ENCODE measurements around the gene MTUS2.

MTUS2 gene

DNA sequence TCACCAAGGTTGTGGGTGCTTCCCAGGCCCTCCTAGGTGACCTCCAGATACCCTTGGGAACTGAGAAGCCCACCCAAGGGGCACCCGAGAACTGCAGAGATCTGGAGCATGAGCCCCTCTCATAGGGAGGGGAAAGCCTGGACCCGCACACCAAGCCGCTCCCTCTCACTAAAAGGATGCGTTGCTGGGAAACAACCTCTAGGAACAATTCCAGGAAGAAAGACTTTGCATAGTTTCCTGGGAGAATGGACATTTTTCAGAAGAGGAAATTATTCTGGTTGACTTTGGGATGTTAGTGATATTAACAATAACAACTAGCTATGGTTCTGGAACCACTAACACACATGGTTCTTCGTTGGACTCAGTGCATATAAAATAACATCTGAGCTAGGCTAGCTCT lies 710.8 kb downstream of the MTUS2 start:
- H3K79me2 ChIP-seq (ENCODE audit: insufficient read depth, low read length): peaks cover 3% of the 10 kb centered on the region; the same call in 1 of the 2 replicates
- H3K9ac ChIP-seq (ENCODE audit: low read depth, low read length, poor library complexity, severe bottlenecking): no peak overlapping the region

GRCh38 chr13:29532116-29532515 lies 712.0 kb downstream of the MTUS2 start:
- Histone ChIP-seq H3K79me2 (ENCODE audit: insufficient read depth, low read length) (peaks cover 7% of the 10 kb centered on the region; the same call in 1 of the 2 replicates), H3K9ac (ENCODE audit: low read depth, low read length, poor library complexity, severe bottlenecking) (no peak overlapping the region), H3K9me2 (replicated peaks; ENCODE audit: low read depth, low read length) (no peaks in the 10 kb centered on the region), H3K4me3 (ENCODE audit: low read length, poor library complexity, severe bottlenecking) (no peak overlapping the region), H4K20me1 (ENCODE audit: insufficient read depth, low read length, poor library complexity, severe bottlenecking) (peaks cover 3% of the 10 kb centered on the region), H3K36me3 (ENCODE audit: insufficient read depth, low read length) (peaks cover 94% of the 10 kb centered on the region), H2AFZ (ENCODE audit: low read length) (no peak overlapping the region), H3K27me3 (ENCODE audit: insufficient read depth, low read length, poor library complexity, severe bottlenecking) (no peaks in the 10 kb centered on the region), H3K4me1 (ENCODE audit: insufficient read depth, low read length, poor library complexity, severe bottlenecking) (no peaks in the 10 kb centered on the region), H3F3A (ENCODE audit: low read depth) (no peaks in the 10 kb centered on the region), H3K9me3 (ENCODE audit: insufficient read depth, low read depth, low read length) (no peaks in the 10 kb centered on the region), H3K4me2 (ENCODE audit: low read depth, low read length, poor library complexity, severe bottlenecking) (no peak overlapping the region)
- TF ChIP-seq, protein P1, sequence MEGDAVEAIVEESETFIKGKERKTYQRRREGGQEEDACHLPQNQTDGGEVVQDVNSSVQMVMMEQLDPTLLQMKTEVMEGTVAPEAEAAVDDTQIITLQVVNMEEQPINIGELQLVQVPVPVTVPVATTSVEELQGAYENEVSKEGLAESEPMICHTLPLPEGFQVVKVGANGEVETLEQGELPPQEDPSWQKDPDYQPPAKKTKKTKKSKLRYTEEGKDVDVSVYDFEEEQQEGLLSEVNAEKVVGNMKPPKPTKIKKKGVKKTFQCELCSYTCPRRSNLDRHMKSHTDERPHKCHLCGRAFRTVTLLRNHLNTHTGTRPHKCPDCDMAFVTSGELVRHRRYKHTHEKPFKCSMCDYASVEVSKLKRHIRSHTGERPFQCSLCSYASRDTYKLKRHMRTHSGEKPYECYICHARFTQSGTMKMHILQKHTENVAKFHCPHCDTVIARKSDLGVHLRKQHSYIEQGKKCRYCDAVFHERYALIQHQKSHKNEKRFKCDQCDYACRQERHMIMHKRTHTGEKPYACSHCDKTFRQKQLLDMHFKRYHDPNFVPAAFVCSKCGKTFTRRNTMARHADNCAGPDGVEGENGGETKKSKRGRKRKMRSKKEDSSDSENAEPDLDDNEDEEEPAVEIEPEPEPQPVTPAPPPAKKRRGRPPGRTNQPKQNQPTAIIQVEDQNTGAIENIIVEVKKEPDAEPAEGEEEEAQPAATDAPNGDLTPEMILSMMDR (conservative IDR thresholded peaks at IDR 0.05; ENCODE audit: low read length): no peak
- TF ChIP-seq EZH2phosphoT487 (IDR thresholded peaks at IDR 0.05; ENCODE audit: borderline replicate concordance): no peak

More for the DNA sequence above, 710.8 kb downstream of the MTUS2 start:
- Histone ChIP-seq H4K20me1 (ENCODE audit: insufficient read depth, low read length, poor library complexity, severe bottlenecking) (no peaks in the 10 kb centered on the region), H3K9me3 (ENCODE audit: insufficient read depth, low read depth, low read length) (no peaks in the 10 kb centered on the region), H3K27me3 (ENCODE audit: insufficient read depth, low read length, poor library complexity, severe bottlenecking) (no peaks in the 10 kb centered on the region), H3K36me3 (ENCODE audit: insufficient read depth, low read length) (peaks cover 93% of the 10 kb centered on the region), H3K4me2 (ENCODE audit: low read depth, low read length, poor library complexity, severe bottlenecking) (no peak overlapping the region), H3F3A (ENCODE audit: low read depth) (no peaks in the 10 kb centered on the region), H3K4me3 (ENCODE audit: low read length, poor library complexity, severe bottlenecking) (no peak overlapping the region), H3K4me1 (ENCODE audit: insufficient read depth, low read length, poor library complexity, severe bottlenecking) (no peaks in the 10 kb centered on the region), H3K9me2 (replicated peaks; ENCODE audit: low read depth, low read length) (no peaks in the 10 kb centered on the region), H2AFZ (ENCODE audit: low read length) (no peak overlapping the region)
- no peak for TF ChIP-seq EZH2phosphoT487 (IDR thresholded peaks at IDR 0.05; ENCODE audit: borderline replicate concordance)
- TF ChIP-seq, protein P1 (conservative IDR thresholded peaks at IDR 0.05; ENCODE audit: low read length): no peak

DNA sequence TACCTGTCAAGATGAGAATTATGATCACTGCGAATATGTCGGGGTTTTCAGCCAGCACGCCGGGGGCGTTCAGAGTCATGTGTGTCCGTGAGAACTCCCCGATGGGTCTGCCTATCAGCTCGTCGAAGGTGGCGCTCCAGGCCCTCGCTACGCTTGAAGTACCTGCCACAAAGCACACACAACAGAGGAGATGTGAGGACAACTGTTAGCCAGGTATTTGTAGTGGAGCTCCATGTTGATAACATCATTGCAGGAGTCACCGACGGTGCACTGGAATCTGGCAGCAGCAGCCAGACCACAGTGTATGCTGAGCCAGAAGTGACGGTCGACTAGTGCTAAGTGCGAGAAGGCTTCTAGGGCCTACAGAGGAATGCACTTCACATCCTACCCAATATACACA lies 712.7 kb downstream of the MTUS2 start:
- Histone ChIP-seq H3K27me3 (ENCODE audit: insufficient read depth, low read length, poor library complexity, severe bottlenecking) (no peaks in the 10 kb centered on the region), H3K4me2 (ENCODE audit: low read depth, low read length, poor library complexity, severe bottlenecking) (no peak overlapping the region), H2AFZ (ENCODE audit: low read length) (no peak overlapping the region), H3K36me3 (ENCODE audit: insufficient read depth, low read length) (peaks cover 90% of the 10 kb centered on the region), H3K4me1 (ENCODE audit: insufficient read depth, low read length, poor library complexity, severe bottlenecking) (no peaks in the 10 kb centered on the region), H3K4me3 (ENCODE audit: low read length, poor library complexity, severe bottlenecking) (no peak overlapping the region), H3F3A (ENCODE audit: low read depth) (no peaks in the 10 kb centered on the region), H3K79me2 (ENCODE audit: insufficient read depth, low read length) (peaks cover 12% of the 10 kb centered on the region; the same call in 1 of the 2 replicates), H3K9me3 (ENCODE audit: insufficient read depth, low read depth, low read length) (no peaks in the 10 kb centered on the region), H3K9ac (ENCODE audit: low read depth, low read length, poor library complexity, severe bottlenecking) (no peak overlapping the region), H4K20me1 (ENCODE audit: insufficient read depth, low read length, poor library complexity, severe bottlenecking) (peaks cover 6% of the 10 kb centered on the region), H3K9me2 (replicated peaks; ENCODE audit: low read depth, low read length) (no peaks in the 10 kb centered on the region)
- no peak for TF ChIP-seq EZH2phosphoT487 (IDR thresholded peaks at IDR 0.05; ENCODE audit: borderline replicate concordance)
- TF ChIP-seq, protein P1 (conservative IDR thresholded peaks at IDR 0.05; ENCODE audit: low read length): no peak
